ENCODE measurements around the gene GOLT1A. TPM values are rescaled to one million over a fixed set of nuclear protein-coding genes. Genes with fewer than 3 reads are reported as not detected.

GOLT1A gene
- total and polyA plus RNA-seq, 2 of the 8 experiments (the other 6 are each of a cell fraction or from before 2014, with no cell fraction given): 7.5 to 8.5 TPM

GRCh38 chr1:204192046-204192445, 21.7 kb downstream of the GOLT1A start (continued):
- TF ChIP-seq TAF7 (optimal IDR thresholded peaks at IDR 0.05; ENCODE audit: borderline replicate concordance, low read depth, low read length): no peak
- TF ChIP-seq POLR2A (IDR thresholded peaks at IDR 0.05; ENCODE audit: control extremely low read depth in 1 of 2, low read depth in 2 of 2, low read length in 2 of 2): no peak
- TF ChIP-seq RBBP5 (IDR thresholded peaks at IDR 0.05; ENCODE audit: borderline replicate concordance, low read depth, low read length): no peak
- no peak for TF ChIP-seq USF2 (IDR thresholded peaks at IDR 0.05; ENCODE audit: low read length)
- TF ChIP-seq PHF8 (conservative IDR thresholded peaks at IDR 0.05; ENCODE audit: low read depth, low read length): no peak
